ENCODE measurements around the gene PRLR.

DNA sequence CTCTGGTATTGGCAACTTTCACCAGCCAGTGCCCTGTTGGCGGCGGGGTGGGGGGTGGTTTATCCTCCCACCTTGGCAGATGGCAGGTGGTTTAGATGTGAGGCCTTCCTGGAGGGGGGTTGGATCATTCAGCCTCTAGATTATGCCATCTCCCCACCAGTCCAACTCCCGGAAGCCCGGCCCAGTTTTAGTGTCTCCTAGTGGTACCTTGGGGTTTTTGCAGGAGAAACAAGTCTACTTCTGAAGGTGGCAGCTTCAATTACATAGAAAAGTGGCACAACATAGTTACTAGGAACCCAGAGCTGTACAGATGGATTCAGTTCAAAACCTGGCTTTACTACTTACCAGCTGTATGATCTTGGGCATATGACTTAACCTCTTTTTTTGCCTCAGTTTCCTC is 11.3 kb downstream of the PRLR start:
- TF ChIP-seq, protein P1, sequence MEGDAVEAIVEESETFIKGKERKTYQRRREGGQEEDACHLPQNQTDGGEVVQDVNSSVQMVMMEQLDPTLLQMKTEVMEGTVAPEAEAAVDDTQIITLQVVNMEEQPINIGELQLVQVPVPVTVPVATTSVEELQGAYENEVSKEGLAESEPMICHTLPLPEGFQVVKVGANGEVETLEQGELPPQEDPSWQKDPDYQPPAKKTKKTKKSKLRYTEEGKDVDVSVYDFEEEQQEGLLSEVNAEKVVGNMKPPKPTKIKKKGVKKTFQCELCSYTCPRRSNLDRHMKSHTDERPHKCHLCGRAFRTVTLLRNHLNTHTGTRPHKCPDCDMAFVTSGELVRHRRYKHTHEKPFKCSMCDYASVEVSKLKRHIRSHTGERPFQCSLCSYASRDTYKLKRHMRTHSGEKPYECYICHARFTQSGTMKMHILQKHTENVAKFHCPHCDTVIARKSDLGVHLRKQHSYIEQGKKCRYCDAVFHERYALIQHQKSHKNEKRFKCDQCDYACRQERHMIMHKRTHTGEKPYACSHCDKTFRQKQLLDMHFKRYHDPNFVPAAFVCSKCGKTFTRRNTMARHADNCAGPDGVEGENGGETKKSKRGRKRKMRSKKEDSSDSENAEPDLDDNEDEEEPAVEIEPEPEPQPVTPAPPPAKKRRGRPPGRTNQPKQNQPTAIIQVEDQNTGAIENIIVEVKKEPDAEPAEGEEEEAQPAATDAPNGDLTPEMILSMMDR (IDR thresholded peaks at IDR 0.05; ENCODE audit: low read depth, low read length), result no peak
- no peak for TF ChIP-seq EZH2phosphoT487 (IDR thresholded peaks at IDR 0.05; ENCODE audit: low read depth)

Data from OCI-LY3 (cell line).